Measurements from ENCODE around the gene NAA60. TPM values are rescaled to one million over a fixed set of nuclear protein-coding genes. Genes with fewer than 3 reads are reported as not detected.

The NAA60 gene
- total RNA-seq, 1 donor from 2014 or later = 56.3 TPM

DNA sequence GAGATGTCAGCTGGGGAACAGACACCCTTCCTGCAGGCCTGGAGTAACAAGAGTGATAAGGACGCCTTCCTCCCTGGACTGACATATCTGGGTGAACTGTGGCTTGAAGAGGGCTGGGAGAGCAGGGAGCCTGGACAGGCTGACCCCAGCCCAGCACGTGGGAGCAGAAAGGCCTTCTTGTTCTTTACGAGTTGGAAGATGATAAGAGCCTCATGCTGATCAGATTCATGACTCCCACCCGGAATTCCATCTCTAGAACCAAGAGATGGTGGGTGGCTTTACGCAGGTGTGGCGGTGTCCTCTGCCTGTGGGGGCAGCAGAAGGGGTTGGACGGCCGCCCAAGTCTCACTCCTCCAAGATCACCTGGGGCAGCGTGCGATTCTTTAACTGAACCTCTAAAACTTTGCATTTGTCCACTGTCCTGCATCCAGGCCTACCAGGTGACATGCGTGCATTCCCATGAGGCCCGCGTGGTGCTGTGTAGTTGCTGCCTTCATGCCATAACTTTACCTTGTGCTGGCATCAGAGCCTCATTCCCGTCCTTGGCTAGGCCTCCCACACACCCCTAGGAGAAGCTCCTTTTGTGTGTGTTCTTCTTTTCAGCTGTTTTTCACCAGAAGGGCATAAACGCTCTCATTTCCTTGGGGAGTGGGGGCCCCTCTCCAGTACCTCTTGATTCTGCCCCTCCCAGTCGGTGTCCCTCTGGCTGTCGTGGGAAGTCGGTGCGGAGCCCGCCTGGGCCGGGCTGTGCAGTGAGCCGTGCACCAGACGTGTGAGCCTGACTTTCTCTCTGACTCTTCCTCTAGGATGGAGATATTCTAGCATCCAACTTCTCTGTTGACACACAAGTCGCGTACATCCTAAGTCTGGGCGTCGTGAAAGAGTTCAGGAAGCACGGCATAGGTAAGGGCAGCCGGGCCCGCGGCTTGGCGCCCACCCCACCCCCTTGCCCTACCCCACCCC, 38.5 kb downstream of the NAA60 start:
- intact Hi-C loops (cut with DNase I) = no loop called here
- Histone ChIP-seq H3K4me1 (no peaks in the 10 kb centered on the region), H3K36me3 (peaks cover 89% of the 10 kb centered on the region), H3K27me3 (ENCODE audit: low read depth) (no peaks in the 10 kb centered on the region), H3K4me3 (no peak overlapping the region), H3K27ac (no peak overlapping the region), H3K9me3 (no peaks in the 10 kb centered on the region)
- ATAC-seq = no peak
- TF ChIP-seq, protein P1, sequence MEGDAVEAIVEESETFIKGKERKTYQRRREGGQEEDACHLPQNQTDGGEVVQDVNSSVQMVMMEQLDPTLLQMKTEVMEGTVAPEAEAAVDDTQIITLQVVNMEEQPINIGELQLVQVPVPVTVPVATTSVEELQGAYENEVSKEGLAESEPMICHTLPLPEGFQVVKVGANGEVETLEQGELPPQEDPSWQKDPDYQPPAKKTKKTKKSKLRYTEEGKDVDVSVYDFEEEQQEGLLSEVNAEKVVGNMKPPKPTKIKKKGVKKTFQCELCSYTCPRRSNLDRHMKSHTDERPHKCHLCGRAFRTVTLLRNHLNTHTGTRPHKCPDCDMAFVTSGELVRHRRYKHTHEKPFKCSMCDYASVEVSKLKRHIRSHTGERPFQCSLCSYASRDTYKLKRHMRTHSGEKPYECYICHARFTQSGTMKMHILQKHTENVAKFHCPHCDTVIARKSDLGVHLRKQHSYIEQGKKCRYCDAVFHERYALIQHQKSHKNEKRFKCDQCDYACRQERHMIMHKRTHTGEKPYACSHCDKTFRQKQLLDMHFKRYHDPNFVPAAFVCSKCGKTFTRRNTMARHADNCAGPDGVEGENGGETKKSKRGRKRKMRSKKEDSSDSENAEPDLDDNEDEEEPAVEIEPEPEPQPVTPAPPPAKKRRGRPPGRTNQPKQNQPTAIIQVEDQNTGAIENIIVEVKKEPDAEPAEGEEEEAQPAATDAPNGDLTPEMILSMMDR (IDR thresholded peaks at IDR 0.05) = no peak
- no peak for DNase-seq

DNA sequence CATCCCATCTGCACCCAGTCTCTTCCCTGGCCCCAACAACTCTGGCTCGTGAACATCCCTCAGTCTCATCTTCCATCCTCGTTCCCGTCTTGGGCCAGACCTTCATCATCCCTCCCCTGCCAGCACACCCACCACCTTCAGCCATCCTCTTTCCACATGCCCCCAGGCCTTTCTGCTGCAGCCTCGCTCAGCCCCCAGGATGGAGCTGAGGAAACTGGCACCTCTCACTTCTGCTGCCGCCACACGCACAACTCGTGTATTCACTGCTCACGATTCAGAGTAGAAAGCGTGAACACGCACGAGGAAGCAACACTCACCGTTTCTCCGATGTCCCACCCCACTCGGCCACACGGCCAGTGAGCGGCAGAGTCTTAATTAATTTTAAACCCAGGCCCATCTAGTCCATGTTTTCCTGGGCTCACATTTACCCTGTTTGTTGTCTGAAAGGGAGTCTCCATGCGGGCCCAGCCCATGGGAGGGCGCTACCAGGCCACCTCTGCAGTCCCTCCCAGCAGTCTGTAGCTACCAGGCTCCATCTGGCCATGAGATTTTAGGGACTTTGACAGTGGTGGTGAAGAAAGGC, 39.3 kb downstream of the NAA60 start:
- H3K27me3 ChIP-seq (ENCODE audit: low read depth) = no peaks in the 10 kb centered on the region
- peaks cover 96% of the 10 kb centered on the region for H3K36me3 ChIP-seq
- H3K9me3 ChIP-seq = no peaks in the 10 kb centered on the region
- TF ChIP-seq, protein P1 (IDR thresholded peaks at IDR 0.05) = no peak
- intact Hi-C loops (cut with DNase I) = no loop called here
- H3K4me3 ChIP-seq = no peak overlapping the region
- ATAC-seq (no peak), DNase-seq (no peak)
- no peaks in the 10 kb centered on the region for H3K4me1 ChIP-seq
- H3K27ac ChIP-seq = no peak overlapping the region

DNA sequence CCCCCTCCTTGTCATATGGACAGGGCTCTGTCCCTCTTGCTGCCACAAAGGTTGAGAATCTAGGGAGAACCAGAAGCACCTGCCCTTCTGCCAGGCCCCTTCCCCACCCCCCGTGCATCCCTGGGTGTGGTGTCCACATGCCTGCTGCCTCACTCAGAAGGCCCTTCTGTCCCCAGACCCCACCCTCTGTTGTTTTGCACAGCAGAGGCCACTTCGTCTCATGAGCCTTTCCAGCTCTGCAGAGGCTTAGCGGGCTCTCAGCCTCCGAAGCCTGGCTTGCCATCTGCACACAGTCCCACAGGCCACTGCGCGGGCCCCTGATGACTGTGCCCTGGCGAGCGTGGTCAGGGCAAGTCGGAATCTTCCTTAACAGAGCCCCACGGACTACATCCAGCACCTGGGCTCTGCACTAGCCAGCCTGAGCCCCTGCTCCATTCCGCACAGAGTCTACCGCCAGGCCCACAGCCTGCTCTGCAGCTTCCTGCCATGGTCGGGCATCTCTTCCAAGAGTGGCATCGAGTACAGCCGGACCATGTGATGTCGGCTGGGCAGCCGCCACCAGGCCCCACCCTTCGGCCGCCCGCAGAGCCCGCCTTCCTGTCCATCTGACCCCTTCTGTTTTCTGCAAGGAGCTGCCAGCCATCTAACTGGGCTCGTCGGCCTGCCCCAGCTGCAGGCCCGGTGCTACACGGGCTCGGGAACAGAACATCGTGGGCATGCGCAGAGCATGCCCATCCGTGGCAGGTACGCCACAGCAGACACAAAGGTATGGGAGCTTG, 41.0 kb downstream of the NAA60 start:
- intact Hi-C loops (cut with DNase I) = no loop called here

DNA sequence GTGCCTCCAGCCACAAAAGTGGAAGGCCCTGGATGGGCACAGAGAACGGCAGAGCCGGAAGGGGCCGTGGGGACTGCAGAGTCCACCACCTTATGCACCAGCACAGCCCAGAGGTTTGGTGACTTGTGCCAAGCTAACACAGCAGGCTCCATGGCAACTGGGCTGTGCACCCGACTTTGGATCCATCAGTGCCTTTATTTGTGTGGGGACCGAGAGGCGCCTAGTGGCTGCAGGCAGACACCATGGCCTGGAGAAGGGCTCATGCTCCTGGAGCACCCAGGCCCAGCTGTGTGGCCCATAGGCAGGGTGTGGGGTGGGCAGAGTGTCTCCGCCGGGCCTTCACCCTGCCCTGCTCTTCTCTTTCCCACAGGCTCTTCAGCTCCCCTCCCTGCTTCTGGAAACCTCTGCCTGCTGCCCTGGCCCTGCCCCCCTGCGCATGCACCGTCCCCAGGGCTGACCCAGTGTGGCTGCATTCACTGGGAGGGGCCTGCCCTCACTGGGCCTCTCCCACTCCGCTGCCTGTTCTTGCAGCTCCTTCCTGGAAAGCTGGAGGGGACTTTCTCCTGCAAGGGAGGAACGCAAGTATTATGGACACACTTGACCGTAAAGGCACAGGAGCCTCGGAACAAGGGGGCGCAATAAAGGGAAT, 41.7 kb downstream of the NAA60 start:
- H3K36me3 ChIP-seq = peaks cover 76% of the 10 kb centered on the region
- intact Hi-C loops (cut with DNase I) = no loop called here
- H3K4me1 ChIP-seq = no peaks in the 10 kb centered on the region
- ATAC-seq (no peak), DNase-seq (no peak)
- no peak overlapping the region for H3K4me3 ChIP-seq
- H3K27ac ChIP-seq = no peak overlapping the region
- no peaks in the 10 kb centered on the region for H3K9me3 ChIP-seq
- H3K27me3 ChIP-seq (ENCODE audit: low read depth) = no peaks in the 10 kb centered on the region
- TF ChIP-seq, protein P1 (IDR thresholded peaks at IDR 0.05) = no peak

More for the DNA sequence above, 41.0 kb downstream of the NAA60 start:
- ATAC-seq (no peak), DNase-seq (no peak)
- Histone ChIP-seq H3K36me3 (peaks cover 83% of the 10 kb centered on the region), H3K9me3 (no peaks in the 10 kb centered on the region), H3K4me3 (no peak overlapping the region), H3K27me3 (ENCODE audit: low read depth) (no peaks in the 10 kb centered on the region), H3K4me1 (no peaks in the 10 kb centered on the region), H3K27ac (no peak overlapping the region)
- TF ChIP-seq, protein P1 (IDR thresholded peaks at IDR 0.05) = no peak
